Ovary (tissue), 9 donors: ENCODE measurements around the gene GCKR. TPM values are rescaled to one million over a fixed set of nuclear protein-coding genes. Genes with fewer than 3 reads are reported as not detected.

Experiments
- DNase-seq, 5 donors: peaks; one replicate each; pipeline ENCODE4 v3.0.0-alpha.2; 2019 to 2020
- H3K27ac ChIP-seq, 2 donors: fragments of 200-600 bp; one replicate each; pipeline versions ENCODE4 v1.5.1 to v1.8.0; 2019 to 2022
- H3K27me3 ChIP-seq: fragments of 200-600 bp; one replicate; pipeline ENCODE4 v1.8.0; 2022
- H3K36me3 ChIP-seq: fragments of 200-600 bp; sonication (generic); one replicate; pipeline ENCODE4 v1.5.1; 2019
- H3K4me1 ChIP-seq: one replicate; pipeline ENCODE4 v1.8.1; 2013; ENCODE audit warnings: mild to moderate bottlenecking, moderate library complexity; ENCODE audit not compliant: insufficient read depth
- H3K4me3 ChIP-seq: fragments of 200-600 bp; sonication (generic); one replicate; pipeline ENCODE4 v1.5.1; 2017
- H3K9me3 ChIP-seq, 2 donors: fragments of 200-600 bp in 1 of 2; sonication (generic) in 1 of 2; one replicate each; pipeline versions ENCODE4 v1.5.1 to v1.8.1; 2013 to 2019; ENCODE audit warnings: mild to moderate bottlenecking in 1 of 2, moderate library complexity in 1 of 2
- EP300 ChIP-seq: sonication (generic); formaldehyde crosslinking; IDR thresholded peaks from one replicate; pipeline ENCODE4 v1.6.1; 2017; ENCODE audit warnings: antibody characterized with exemption
- POLR2A ChIP-seq: fragments of 450-650 bp; IDR thresholded peaks from one replicate; pipeline ENCODE4 v1.6.1; 2017; ENCODE audit warnings: antibody characterized with exemption, mild to moderate bottlenecking, moderate library complexity
- WGBS, 3 donors: extraction: QIAGEN DNeasy Blood & Tissue Kit in 1 of 3; methylation state at CpG; one replicate each; pipeline versions ENCODE4 v1.1.5 to v1.1.7; 2013 to 2017; 5-methylcytosine and 5-hydroxymethylcytosine counted together
- intact Hi-C, 4 donors: fragments of 100-400 bp; cut with DNase I; formaldehyde crosslinking; loops; one replicate each; pipeline versions ENCODE4 v1.11.0 to v1.15.1; 2022 to 2023
- polyA plus RNA-seq, 2 donors: library from polyadenylated mRNA; stranded (reverse); fragments of 200-250 nt in 1 of 2; fragments of 350-450 nt in 1 of 2; fragmentation: Illumina TruSeq in 1 of 2; extraction: RNeasy Lipid Tissue Mini Kit (QIAGEN cat#74804) in 1 of 2; gene quantifications; one replicate each; pipeline ENCODE4 v1.2.3, GENCODE V29; 2013 to 2014
- total RNA-seq, 7 donors: library from RNA; depleted of rRNA in 2 of 7; stranded (reverse); fragments of >200 nt in 2 of 7; fragmentation: NEBNext Ultra II Directional in 3 of 7; extraction: Animal tissue kit (Norgen Biotek cat#: 25700) in 3 of 7; gene quantifications; one replicate each; pipeline versions ENCODE4 v1.1.0 to v1.2.4, GENCODE V29; 2016 to 2023
- TF ChIP-seq, protein P1 (sequence below), 3 donors: fragments of 450-650 bp in 2 of 3; fragments of 200-600 bp in 1 of 3; IDR thresholded peaks; one replicate each; pipeline versions ENCODE4 v1.5.1 to v1.8.0; 2016 to 2022; ENCODE audit warnings: antibody characterized with exemption in 3 of 3, mild to moderate bottlenecking in 1 of 3
- donor health status: DM: no; HTN: no; CAD: no; lungs with moderate emphysema.
- donor health status: DM: no; HTN: no; CAD: no.
- donor health status: Bipolar disorder and iron deficiency.
- donor health status: DM: yes; HTN: yes; CAD: no.
- donor health status: DM: no; HTN: no; CAD: no.
- donor health status: DM: yes; HTN: yes; CAD: no.

The GCKR gene
- total and polyA plus RNA-seq, 9 donors: 1.3 to 14.5 (median 5.1) TPM

DNA sequence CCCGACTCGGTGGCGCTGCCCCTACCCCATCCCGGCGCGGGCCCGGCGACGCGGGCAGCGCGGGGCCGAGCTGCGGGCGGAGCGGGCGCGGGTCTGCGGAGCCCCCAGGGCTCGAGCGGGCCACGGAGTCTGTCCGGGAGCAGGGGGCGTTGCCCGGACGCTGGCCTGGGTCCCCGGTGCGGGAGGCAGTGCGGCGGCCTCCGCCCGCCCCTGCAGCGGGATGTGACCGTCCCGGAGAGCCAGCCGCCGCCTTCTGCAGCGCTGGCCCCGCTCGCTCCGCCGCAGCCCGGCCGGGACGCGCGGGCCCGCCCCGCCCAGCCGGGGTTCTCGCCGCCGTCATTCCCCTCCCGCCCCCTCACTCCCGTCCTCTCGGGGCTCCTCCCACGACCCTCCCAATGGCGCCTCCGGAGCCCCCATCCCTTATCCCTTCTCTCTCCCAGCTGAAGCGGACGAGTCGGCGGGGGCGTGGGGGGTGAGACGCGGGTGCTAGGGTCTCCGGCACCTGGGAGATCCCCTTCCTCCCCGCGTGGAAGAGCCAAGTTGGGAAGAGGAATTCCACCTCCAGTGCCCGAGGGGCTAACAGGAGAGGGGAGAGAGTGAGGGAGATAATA, 1.6 kb upstream of the GCKR start, which contains the start of gene FNDC4:
TSS of gene FNDC4 (minus strand) at position 257 of the 611 bp plus-strand sequence. CDS start 521 bp downstream, outside the sequence.
- H3K4me1 ChIP-seq: peaks cover 5% of the 10 kb centered on the region
- TF ChIP-seq POLR2A (peak; percentile 61), EP300 (no peak)
- TF ChIP-seq, protein P1, sequence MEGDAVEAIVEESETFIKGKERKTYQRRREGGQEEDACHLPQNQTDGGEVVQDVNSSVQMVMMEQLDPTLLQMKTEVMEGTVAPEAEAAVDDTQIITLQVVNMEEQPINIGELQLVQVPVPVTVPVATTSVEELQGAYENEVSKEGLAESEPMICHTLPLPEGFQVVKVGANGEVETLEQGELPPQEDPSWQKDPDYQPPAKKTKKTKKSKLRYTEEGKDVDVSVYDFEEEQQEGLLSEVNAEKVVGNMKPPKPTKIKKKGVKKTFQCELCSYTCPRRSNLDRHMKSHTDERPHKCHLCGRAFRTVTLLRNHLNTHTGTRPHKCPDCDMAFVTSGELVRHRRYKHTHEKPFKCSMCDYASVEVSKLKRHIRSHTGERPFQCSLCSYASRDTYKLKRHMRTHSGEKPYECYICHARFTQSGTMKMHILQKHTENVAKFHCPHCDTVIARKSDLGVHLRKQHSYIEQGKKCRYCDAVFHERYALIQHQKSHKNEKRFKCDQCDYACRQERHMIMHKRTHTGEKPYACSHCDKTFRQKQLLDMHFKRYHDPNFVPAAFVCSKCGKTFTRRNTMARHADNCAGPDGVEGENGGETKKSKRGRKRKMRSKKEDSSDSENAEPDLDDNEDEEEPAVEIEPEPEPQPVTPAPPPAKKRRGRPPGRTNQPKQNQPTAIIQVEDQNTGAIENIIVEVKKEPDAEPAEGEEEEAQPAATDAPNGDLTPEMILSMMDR (IDR thresholded peaks at IDR 0.05): no peak
- intact Hi-C loops: loop anchor here in 1 of 4 donors (10.0 kb wide), 1 partner anchor 90 kb away; the partner anchor contains the start of gene ZNF512
- no peaks in the 10 kb centered on the region for H3K27me3 ChIP-seq
- peak within 1 kb of the TSS; percentile 58 for H3K4me3 ChIP-seq
- no peaks in the 10 kb centered on the region for H3K36me3 ChIP-seq
- H3K27ac ChIP-seq: peak within 1 kb of the TSS; percentile 93 to 97
- peak; percentile 38 to 74 (median 64) for DNase-seq
- no peaks in the 10 kb centered on the region for H3K9me3 ChIP-seq
- WGBS, 3 donors: 0% methylated on average over 68 to 70 of the region's 70 CpGs

DNA sequence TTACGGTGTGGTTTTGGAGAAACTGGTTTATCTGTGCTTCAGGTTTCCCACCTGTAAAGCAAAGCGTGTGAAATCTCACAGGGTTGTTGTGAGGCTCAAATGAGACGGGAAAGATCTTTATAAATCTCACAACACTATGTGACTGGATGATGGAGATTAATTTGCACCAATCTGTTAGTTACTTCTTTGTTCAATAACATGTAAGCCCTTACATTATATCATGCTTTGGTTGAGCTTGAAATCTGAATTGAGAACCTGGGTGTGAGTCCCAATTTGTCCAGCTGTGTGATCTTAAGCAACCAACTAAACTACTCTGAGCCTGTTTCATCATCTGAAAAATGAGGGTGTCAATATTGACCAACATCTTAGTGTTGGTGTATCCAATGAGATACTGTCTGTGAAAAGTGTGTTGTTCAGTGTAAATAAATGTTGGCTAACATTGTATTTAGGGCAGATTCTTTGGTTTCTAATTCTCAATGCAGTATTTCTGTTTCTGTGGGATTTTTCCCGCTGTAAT, 741 bp upstream of the GCKR start:
- TF ChIP-seq EP300: no peak
- TF ChIP-seq POLR2A: no peak
- TF ChIP-seq, protein P1 (IDR thresholded peaks at IDR 0.05): no peak
- Histone ChIP-seq H3K27ac (no peak overlapping the region), H3K36me3 (no peaks in the 10 kb centered on the region), H3K4me3 (no peak overlapping the region), H3K9me3 (no peaks in the 10 kb centered on the region), H3K27me3 (no peaks in the 10 kb centered on the region), H3K4me1 (peaks cover 3% of the 10 kb centered on the region)
- intact Hi-C loops: loop anchor here in 1 of 4 donors (10.0 kb wide), 1 partner anchor 89 kb away; the partner anchor contains the start of gene ZNF512
- 45 to 58% (median 47%) methylated on average over 4 of the region's 4 CpGs for WGBS, 3 donors
- DNase-seq: no peak

DNA sequence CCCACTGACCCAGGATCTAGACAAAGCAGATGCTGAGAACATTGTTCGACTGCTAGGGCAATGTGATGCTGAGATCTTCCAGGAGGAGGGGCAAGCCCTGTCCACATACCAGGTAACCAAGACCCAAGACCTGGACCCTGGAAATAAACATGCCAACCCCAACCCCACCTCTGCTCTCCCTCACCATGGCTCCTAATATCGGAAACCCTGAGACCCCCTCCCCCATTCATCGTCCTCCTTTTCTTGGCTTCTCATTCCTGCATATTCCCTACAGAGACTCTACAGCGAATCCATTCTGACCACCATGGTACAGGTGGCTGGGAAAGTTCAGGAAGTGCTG, 619 bp downstream of the GCKR start:
- no peak for DNase-seq
- intact Hi-C loops: loop anchor here in 1 of 4 donors (10.0 kb wide), 1 partner anchor 88 kb away; the partner anchor contains the start of gene ZNF512
- Histone ChIP-seq H3K27ac (no peak overlapping the region), H3K4me3 (no peak overlapping the region), H3K4me1 (peaks cover 3% of the 10 kb centered on the region), H3K9me3 (no peaks in the 10 kb centered on the region), H3K36me3 (no peaks in the 10 kb centered on the region), H3K27me3 (no peaks in the 10 kb centered on the region)
- TF ChIP-seq, protein P1 (IDR thresholded peaks at IDR 0.05): no peak
- no peak for TF ChIP-seq EP300
- no peak for TF ChIP-seq POLR2A
- WGBS, 3 donors: 76 to 82% (median 82%) methylated on average over 4 of the region's 4 CpGs

DNA sequence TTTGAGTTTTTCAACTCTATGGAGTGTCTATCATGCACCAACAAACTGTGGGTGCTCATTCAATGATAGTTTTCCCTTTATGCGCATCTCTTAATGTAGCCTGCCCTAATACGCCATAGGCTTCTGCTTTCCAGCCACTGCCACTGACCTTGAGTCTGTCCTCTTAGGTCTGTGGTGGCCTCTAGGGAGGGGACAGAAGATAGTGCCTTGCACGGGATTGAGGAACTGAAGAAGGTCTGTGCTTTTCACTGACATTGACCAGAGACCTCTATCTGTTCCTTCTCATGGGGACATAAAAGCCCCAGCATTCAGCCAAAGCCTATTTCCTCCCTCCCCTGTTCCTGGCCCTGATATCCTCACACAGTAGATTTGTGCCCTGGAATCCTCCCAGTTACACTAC, 2.3 kb downstream of the GCKR start:
- intact Hi-C loops: loop anchor here in 1 of 4 donors (10.0 kb wide), 1 partner anchor 86 kb away; the partner anchor contains the start of gene ZNF512
- TF ChIP-seq EP300: no peak
- TF ChIP-seq, protein P1 (IDR thresholded peaks at IDR 0.05): no peak
- no peak for TF ChIP-seq POLR2A
- WGBS, 3 donors: 84 to 85% (median 84%) methylated on average over 3 of the region's 3 CpGs

More for the DNA sequence above, 2.3 kb downstream of the GCKR start:
- Histone ChIP-seq H3K4me1 (peaks cover under 1% of the 10 kb centered on the region), H3K36me3 (no peaks in the 10 kb centered on the region), H3K9me3 (no peaks in the 10 kb centered on the region), H3K4me3 (no peak overlapping the region), H3K27me3 (no peaks in the 10 kb centered on the region), H3K27ac (no peak overlapping the region)
- DNase-seq: no peak
